IMR-90 (cell line): ENCODE measurements around the gene SHOX. TPM values are rescaled to one million over a fixed set of nuclear protein-coding genes. Genes with fewer than 3 reads are reported as not detected.

Source experiments
- ATAC-seq: fragments of 200-7000 bp; cut with Tn5 transposase; 2 replicates; pipeline ENCODE4 v1.9.1; 2020; ENCODE audit warnings: low read depth, mild to moderate bottlenecking, moderate library complexity
- BruUV-seq: library from RNA; stranded (reverse); fragments of 400-500 nt; replicated peaks from 2 replicates; lab custom pipeline; 2021; lab: Mats Ljungman, UMichigan
- CTCF ChIA-PET: fragments of 300-600 bp; formaldehyde crosslinking; extraction: SDS; loops from one replicate; lab custom pipeline; 2021; ENCODE audit warnings: antibody characterized with exemption; lab: Yijun Ruan, JAX
- POLR2A ChIA-PET: fragments of 300-600 bp; sonication (Branson Sonifier 250); formaldehyde crosslinking; loops from one replicate; lab custom pipeline; 2022; ENCODE audit warnings: antibody characterized with exemption; ENCODE audit not compliant: unreplicated experiment; lab: Charles Lee
- DNase-seq: peaks from one replicate; pipeline ENCODE4 v3.0.0; 2013
- H2AFZ ChIP-seq: replicated peaks from 2 replicates; pipeline ENCODE3; 2013; ENCODE audit warnings: low read length, mild to moderate bottlenecking; ENCODE audit not compliant: poor library complexity
- H2AK5ac ChIP-seq: 2 replicates; pipeline ENCODE4 v1.6.1; 2013; ENCODE audit warnings: low read depth, low read length, inconsistent platforms
- H2AK9ac ChIP-seq: replicated peaks from 2 replicates; pipeline ENCODE3; 2013; ENCODE audit warnings: mild to moderate bottlenecking, low read depth, low read length, moderate library complexity; ENCODE audit not compliant: poor library complexity
- H2BK120ac ChIP-seq: 2 replicates; pipeline ENCODE4 v1.6.1; 2013; ENCODE audit warnings: low read depth, low read length, inconsistent platforms
- H2BK15ac ChIP-seq: 3 replicates; pipeline ENCODE4 v1.6.1; 2013; ENCODE audit warnings: low read depth, low read length, inconsistent platforms
- H2BK20ac ChIP-seq: 2 replicates; pipeline ENCODE4 v1.6.1; 2013; ENCODE audit warnings: low read depth, mild to moderate bottlenecking, inconsistent platforms, low read length, moderate library complexity
- H2BK5ac ChIP-seq: 2 replicates; pipeline ENCODE4 v1.6.1; 2013; ENCODE audit warnings: mild to moderate bottlenecking, low read depth, low read length, inconsistent platforms; ENCODE audit not compliant: poor library complexity, severe bottlenecking
- H3K14ac ChIP-seq: replicated peaks from 2 replicates; pipeline ENCODE4 v1.6.1; 2013; ENCODE audit warnings: low read depth, low read length, inconsistent platforms
- H3K18ac ChIP-seq: 2 replicates; pipeline ENCODE4 v1.6.1; 2013; ENCODE audit warnings: low read depth, low read length, control low read depth
- H3K23ac ChIP-seq: 2 replicates; pipeline ENCODE4 v1.6.1; 2013; ENCODE audit warnings: low read depth, low read length, inconsistent platforms
- H3K27ac ChIP-seq: 2 replicates; pipeline ENCODE4 v1.5.1; 2013; ENCODE audit warnings: mild to moderate bottlenecking, control low read depth, low read length; ENCODE audit not compliant: insufficient read depth
- H3K27me3 ChIP-seq: 2 replicates; pipeline ENCODE4 v1.6.1; 2013; ENCODE audit warnings: low read length; ENCODE audit not compliant: control insufficient read depth, insufficient read depth
- H3K36me3 ChIP-seq: 2 replicates; pipeline ENCODE4 v1.6.1; 2013; ENCODE audit warnings: low read length, mixed read lengths; ENCODE audit not compliant: control insufficient read depth, insufficient read depth
- H3K4ac ChIP-seq: 2 replicates; pipeline ENCODE4 v1.6.1; 2013; ENCODE audit warnings: low read depth, low read length, inconsistent platforms
- H3K4me1 ChIP-seq: 2 replicates; pipeline ENCODE4 v1.6.1; 2013; ENCODE audit warnings: low read length, mixed read lengths; ENCODE audit not compliant: control insufficient read depth, insufficient read depth
- H3K4me2 ChIP-seq: 2 replicates; pipeline ENCODE4 v1.6.1; 2013; ENCODE audit warnings: low read depth, mild to moderate bottlenecking, control low read depth, low read length, moderate library complexity
- H3K4me3 ChIP-seq: 2 replicates; pipeline ENCODE4 v1.5.1; 2013; ENCODE audit warnings: low read depth, mild to moderate bottlenecking, control low read depth, low read length, moderate library complexity; ENCODE audit not compliant: insufficient read depth
- H3K56ac ChIP-seq: 2 replicates; pipeline ENCODE4 v1.6.1; 2013; ENCODE audit warnings: low read length, inconsistent platforms; ENCODE audit not compliant: insufficient read depth; ENCODE audit errors: extremely low read depth
- H3K79me1 ChIP-seq, 2 experiments: 2 replicates each; pipeline ENCODE4 v1.6.1; 2013; ENCODE audit warnings: low read length in 2 of 2, inconsistent platforms in 1 of 2, low read depth in 1 of 2
- H3K9ac ChIP-seq: 2 replicates; pipeline ENCODE4 v1.6.1; 2013; ENCODE audit warnings: low read depth, low read length, control low read depth
- H3K9me1 ChIP-seq: 2 replicates; pipeline ENCODE4 v1.6.1; 2013; ENCODE audit warnings: low read length, inconsistent platforms; ENCODE audit not compliant: insufficient read depth
- H3K9me3 ChIP-seq: 2 replicates; pipeline ENCODE4 v1.6.1; 2013; ENCODE audit warnings: low read length; ENCODE audit not compliant: control insufficient read depth, insufficient read depth
- H4K20me1 ChIP-seq: 2 replicates; pipeline ENCODE4 v1.6.1; 2013; ENCODE audit warnings: low read length, inconsistent platforms; ENCODE audit not compliant: insufficient read depth
- H4K5ac ChIP-seq: 2 replicates; pipeline ENCODE4 v1.6.1; 2013; ENCODE audit warnings: mild to moderate bottlenecking, low read depth, low read length, control low read depth
- H4K8ac ChIP-seq, 2 experiments: 2 replicates each; pipeline ENCODE4 v1.6.1; 2013; ENCODE audit warnings: low read depth in 2 of 2, low read length in 2 of 2, control low read depth in 1 of 2, inconsistent platforms in 1 of 2
- H4K91ac ChIP-seq: 2 replicates; pipeline ENCODE4 v1.6.1; 2013; ENCODE audit warnings: low read depth, low read length, inconsistent platforms; ENCODE audit not compliant: insufficient read depth
- BHLHE40 ChIP-seq: fragments of 150-350 bp; IDR thresholded peaks from 2 replicates; pipeline ENCODE4 v1.6.1; 2016; ENCODE audit warnings: mild to moderate bottlenecking, low read depth, low read length
- WGBS, 2 experiments: methylation state at CpG; one replicate each; pipeline versions ENCODE4 v1.1.5 to v1.1.7; 2013; ENCODE audit warnings: missing lambda C conversion rate in 2 of 2; ENCODE audit not compliant: insufficient read length in 1 of 2; ENCODE audit errors: extremely low coverage in 2 of 2; 5-methylcytosine and 5-hydroxymethylcytosine counted together
- dilution Hi-C: fragments of 300-500 bp; cut with HindIII; formaldehyde crosslinking; loops from one replicate; pipeline ENCODE4 v1.14.3; 2018; ENCODE audit warnings: low sequenced_read_pairs; ENCODE audit not compliant: unreplicated experiment
- in situ Hi-C: fragments of 300-500 bp; cut with MboI; formaldehyde crosslinking; loops from 3 replicates; pipeline ENCODE4 v1.14.3; 2019; ENCODE audit warnings: low sequenced_read_pairs, inconsistent platforms, mixed read lengths
- intact Hi-C: fragments of 100-400 bp; cut with micrococcal nuclease; formaldehyde crosslinking; loops from 2 replicates; pipeline ENCODE4 v1.10.0; 2022
- polyA plus RNA-seq, 3 experiments: library from polyadenylated mRNA; depleted of rRNA; stranded (reverse); fragments of >200 nt; gene quantifications; 2 replicates each; pipeline ENCODE4 v1.2.3, GENCODE V29; 2012; ENCODE audit warnings: low replicate concordance in 1 of 3
- total RNA-seq: library from RNA; depleted of rRNA; stranded (reverse); fragments of >200 nt; gene quantifications from 2 replicates; pipeline ENCODE4 v1.2.3, GENCODE V29; 2012

Gene SHOX
- total and polyA plus RNA-seq, 2 of the 4 experiments (the other 2 are of a cell fraction), result not detected

GRCh38 chrX:639151-639550 lies 8.6 kb downstream of the SHOX start:
- peaks cover 11% of the 10 kb centered on the region for H3K27me3 ChIP-seq
- no CpG with 5 or more reads among the region's 9 CpGs for WGBS, 2 experiments
- H3K18ac ChIP-seq, result no peak overlapping the region
- CTCF ChIA-PET, result no interaction called here
- no peak overlapping the region for H2BK5ac ChIP-seq
- no peak overlapping the region for H3K23ac ChIP-seq
- in situ Hi-C loops, result no loop called here
- H2BK120ac ChIP-seq, result no peak overlapping the region
- no peak overlapping the region for H4K8ac ChIP-seq
- no peak overlapping the region for H2AK5ac ChIP-seq
- H3K4ac ChIP-seq, result no peak overlapping the region
- dilution Hi-C loops, result no loop called here
- H3K4me1 ChIP-seq, result no peaks in the 10 kb centered on the region
- H2BK15ac ChIP-seq, result no peak overlapping the region
- POLR2A ChIA-PET, result no interaction called here
- H3K4me2 ChIP-seq, result no peak overlapping the region
- H3K9me1 ChIP-seq, result no peaks in the 10 kb centered on the region
- no peak for TF ChIP-seq BHLHE40
- H4K20me1 ChIP-seq, result no peaks in the 10 kb centered on the region
- no peaks in the 10 kb centered on the region for H3K79me1 ChIP-seq
- H4K91ac ChIP-seq, result no peak overlapping the region
- intact Hi-C loops, result no loop called here
- H3K56ac ChIP-seq, result no peak overlapping the region
- no TSS peak for BruUV-seq
- H3K4me3 ChIP-seq, result no peak overlapping the region
- no peak for ATAC-seq
- H2AFZ ChIP-seq, result no peak overlapping the region
- no peak overlapping the region for H3K9ac ChIP-seq
- no peak overlapping the region for H3K27ac ChIP-seq
- no peak overlapping the region for H3K14ac ChIP-seq
- no peak overlapping the region for H4K5ac ChIP-seq
- H2AK9ac ChIP-seq, result no peak overlapping the region
- H2BK20ac ChIP-seq, result no peak overlapping the region
- H3K36me3 ChIP-seq, result no peaks in the 10 kb centered on the region
- DNase-seq, result no peak
- peaks cover 3% of the 10 kb centered on the region; the same call in 1 of the 2 replicates for H3K9me3 ChIP-seq
